Measurements from ENCODE around the gene ZMAT5.

The ZMAT5 gene

DNA sequence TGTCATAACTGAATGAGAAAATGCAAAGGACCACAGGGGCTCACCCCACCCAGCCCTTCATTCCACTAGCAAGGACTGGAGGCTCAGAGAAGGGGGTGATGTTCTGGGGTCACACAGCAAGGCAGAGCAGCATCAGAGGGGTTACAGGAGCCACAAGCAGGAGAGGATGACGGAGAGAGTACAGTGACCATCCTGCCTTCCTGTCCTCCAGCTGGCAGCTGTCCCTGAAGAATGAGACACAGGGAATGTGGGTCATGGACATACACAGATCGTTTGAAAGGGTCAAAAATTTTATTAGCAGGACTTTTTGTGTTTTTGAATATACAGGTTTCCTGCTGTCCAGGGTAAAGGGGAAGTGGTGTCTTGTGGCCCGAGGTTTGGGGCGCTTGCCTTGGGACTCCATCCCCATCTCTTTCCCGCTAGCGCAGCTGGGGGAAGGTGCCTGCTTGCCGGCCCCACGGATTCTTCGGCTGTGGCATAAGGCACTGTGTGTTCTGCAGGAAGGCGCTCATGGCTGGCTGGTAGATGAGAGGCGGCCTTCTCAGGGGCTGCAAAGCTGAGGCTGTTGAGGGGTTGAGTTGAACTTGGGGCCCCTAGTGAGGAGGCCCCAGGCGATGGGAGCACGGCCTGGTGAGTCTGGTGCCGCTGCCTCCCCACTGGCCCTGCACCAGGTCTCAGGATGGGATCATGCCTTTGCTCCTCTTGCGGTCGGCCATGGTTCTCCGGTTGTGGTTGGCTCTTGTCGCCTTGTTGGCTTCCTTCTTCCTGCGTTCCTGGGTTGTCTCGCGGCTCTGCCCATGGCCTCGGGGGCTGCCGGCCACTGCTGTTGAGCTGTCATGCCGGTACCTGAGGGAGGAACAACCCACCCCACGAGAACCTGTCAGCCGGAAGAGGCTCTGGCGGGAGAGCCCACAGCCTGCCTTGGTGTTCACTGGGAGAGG lies 21.8 kb upstream of the ZMAT5 start:
- no peaks in the 10 kb centered on the region for H3K27me3 ChIP-seq
- H3K27ac ChIP-seq: no peak overlapping the region
- DNase-seq: no peak
- TF ChIP-seq, protein P1, sequence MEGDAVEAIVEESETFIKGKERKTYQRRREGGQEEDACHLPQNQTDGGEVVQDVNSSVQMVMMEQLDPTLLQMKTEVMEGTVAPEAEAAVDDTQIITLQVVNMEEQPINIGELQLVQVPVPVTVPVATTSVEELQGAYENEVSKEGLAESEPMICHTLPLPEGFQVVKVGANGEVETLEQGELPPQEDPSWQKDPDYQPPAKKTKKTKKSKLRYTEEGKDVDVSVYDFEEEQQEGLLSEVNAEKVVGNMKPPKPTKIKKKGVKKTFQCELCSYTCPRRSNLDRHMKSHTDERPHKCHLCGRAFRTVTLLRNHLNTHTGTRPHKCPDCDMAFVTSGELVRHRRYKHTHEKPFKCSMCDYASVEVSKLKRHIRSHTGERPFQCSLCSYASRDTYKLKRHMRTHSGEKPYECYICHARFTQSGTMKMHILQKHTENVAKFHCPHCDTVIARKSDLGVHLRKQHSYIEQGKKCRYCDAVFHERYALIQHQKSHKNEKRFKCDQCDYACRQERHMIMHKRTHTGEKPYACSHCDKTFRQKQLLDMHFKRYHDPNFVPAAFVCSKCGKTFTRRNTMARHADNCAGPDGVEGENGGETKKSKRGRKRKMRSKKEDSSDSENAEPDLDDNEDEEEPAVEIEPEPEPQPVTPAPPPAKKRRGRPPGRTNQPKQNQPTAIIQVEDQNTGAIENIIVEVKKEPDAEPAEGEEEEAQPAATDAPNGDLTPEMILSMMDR (IDR thresholded peaks at IDR 0.05): no peak
- peaks cover 0 to 9% (median 4%) of the 10 kb centered on the region in 4 donors for H3K4me1 ChIP-seq
- intact Hi-C loops (cut with DNase I; ENCODE audit: low total_unique reads): loop anchor here (10.0 kb wide), 1 partner anchor 216 kb away; no protein-coding TSS in a partner anchor
- H3K4me3 ChIP-seq: no peak overlapping the region
- no peaks in the 10 kb centered on the region for H3K9me3 ChIP-seq
- peaks cover 40 to 66% (median 56%) of the 10 kb centered on the region in 3 donors for H3K36me3 ChIP-seq

DNA sequence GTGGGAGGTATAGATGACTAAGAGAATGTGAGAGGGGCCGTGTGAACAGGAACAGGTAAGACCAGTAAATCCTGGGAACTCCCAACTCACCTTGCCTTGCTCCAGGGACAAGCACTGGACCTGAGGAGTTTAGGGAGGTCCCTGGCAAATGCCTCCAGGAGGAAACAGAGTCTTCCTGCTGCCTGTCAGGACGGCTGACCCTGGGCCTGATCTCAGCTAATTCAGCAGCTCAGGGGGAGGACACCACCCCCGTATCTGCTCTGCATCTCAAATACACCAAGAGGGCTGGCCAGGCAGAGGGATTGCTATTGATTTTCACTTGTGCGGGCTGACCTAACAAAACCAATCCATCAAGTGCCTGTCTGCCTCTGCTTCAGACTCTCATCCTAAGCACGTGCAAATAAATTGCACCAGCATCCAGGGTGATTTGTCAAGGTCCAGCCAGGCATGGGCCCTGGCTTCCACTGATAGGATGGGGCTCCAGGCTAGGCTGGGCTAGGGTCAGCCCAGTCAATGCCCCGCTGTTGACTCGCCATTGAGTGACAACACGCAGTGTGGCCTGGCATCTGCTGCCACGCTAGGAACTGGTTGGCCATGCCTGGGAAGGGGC lies 20.7 kb upstream of the ZMAT5 start:
- no peak for DNase-seq

DNA sequence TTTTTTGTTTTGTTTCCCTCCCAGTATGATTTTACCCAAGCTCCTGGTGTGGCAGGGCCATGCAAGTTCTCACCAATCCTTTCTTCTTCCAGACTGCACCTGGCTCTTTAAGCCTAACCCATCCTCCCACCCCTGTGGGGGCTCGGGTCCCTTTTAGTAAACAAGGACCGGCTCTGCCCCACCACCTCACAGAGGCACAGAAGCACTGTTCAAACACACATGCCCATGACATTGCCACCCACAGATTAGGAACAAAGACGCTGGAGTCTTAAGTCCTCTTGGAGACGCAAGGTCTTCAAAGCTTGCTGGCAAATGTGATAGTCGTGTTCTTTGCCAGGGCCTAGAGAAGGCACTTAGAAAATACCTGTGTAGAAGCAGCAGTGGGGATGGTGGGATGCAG lies 19.2 kb upstream of the ZMAT5 start:
- H3K27ac ChIP-seq: no peak overlapping the region
- no peaks in the 10 kb centered on the region for H3K9me3 ChIP-seq
- TF ChIP-seq, protein P1 (IDR thresholded peaks at IDR 0.05): no peak
- intact Hi-C loops (cut with DNase I; ENCODE audit: low total_unique reads): loop anchor here (10.0 kb wide), 1 partner anchor 219 kb away; no protein-coding TSS in a partner anchor
- peaks cover 21 to 40% (median 30%) of the 10 kb centered on the region in 3 donors for H3K36me3 ChIP-seq
- no peak for DNase-seq
- no peaks in the 10 kb centered on the region for H3K27me3 ChIP-seq
- H3K4me3 ChIP-seq: no peak overlapping the region
- H3K4me1 ChIP-seq: peaks cover 0 to 24% (median 10%) of the 10 kb centered on the region in 4 donors

More for the DNA sequence above, 20.7 kb upstream of the ZMAT5 start:
- Histone ChIP-seq H3K36me3 (peaks cover 31 to 55% (median 45%) of the 10 kb centered on the region in 3 donors), H3K4me3 (no peak overlapping the region), H3K27me3 (no peaks in the 10 kb centered on the region), H3K9me3 (no peaks in the 10 kb centered on the region), H3K27ac (no peak overlapping the region), H3K4me1 (peaks cover 0 to 9% (median 4%) of the 10 kb centered on the region in 4 donors)
- intact Hi-C loops (cut with DNase I; ENCODE audit: low total_unique reads): loop anchor here (10.0 kb wide), 1 partner anchor 217 kb away; no protein-coding TSS in a partner anchor
- TF ChIP-seq, protein P1 (IDR thresholded peaks at IDR 0.05): no peak

DNA sequence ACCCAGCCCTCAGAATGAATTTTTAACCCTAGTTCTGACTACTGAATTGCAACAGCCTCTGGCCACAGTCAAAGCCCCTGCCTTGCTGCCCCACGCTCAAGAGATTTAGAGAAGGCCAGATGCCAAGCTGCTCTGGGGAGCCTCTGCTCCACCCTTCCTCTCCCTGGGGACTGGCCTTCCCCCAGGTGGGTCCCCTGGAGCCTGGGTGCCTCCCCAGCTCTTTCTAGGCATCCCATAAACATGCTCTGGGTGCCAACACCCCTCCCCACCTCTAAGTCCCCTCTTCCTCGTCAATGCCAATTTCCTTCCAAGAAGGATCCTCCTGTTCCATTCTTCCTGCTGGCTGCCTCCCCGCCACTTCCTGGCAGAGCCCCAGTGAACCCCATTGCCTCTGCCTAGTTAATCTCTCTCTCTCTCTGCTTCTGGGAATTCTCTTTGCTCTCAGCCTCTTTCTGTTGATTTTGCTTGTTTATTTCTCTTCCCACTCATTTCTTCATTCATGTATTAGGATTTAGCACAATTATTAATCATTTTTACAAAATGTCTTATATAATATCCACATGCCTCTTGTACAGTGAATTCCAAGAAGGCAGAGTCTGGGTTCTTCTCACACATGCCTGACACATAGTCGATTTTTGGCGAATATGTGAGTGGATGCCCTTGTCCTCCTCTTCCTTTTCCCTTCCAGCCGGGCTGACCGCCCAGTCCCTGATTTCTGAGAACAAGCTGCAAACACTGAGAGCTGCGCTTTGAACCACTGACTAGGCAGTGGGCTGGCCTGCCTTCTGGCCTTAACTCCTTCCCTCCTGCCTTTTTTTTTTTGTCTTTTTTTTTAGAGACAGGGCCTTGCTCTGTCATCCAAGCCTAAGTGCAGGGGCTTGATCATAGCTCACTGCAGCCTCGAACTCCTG lies 17.9 kb upstream of the ZMAT5 start:
- DNase-seq: peak in 1 of 2 donors; percentile 34
- Histone ChIP-seq H3K27ac (peak overlapping the region in 1 of 2 donors; percentile 28), H3K4me3 (no peak overlapping the region), H3K9me3 (no peaks in the 10 kb centered on the region), H3K36me3 (peaks cover 10 to 27% (median 17%) of the 10 kb centered on the region in 3 donors), H3K27me3 (no peaks in the 10 kb centered on the region), H3K4me1 (peaks cover 0 to 28% (median 11%) of the 10 kb centered on the region in 4 donors)
- TF ChIP-seq, protein P1 (IDR thresholded peaks at IDR 0.05): no peak
- intact Hi-C loops (cut with DNase I; ENCODE audit: low total_unique reads): loop anchor here (10.0 kb wide), 1 partner anchor 220 kb away; no protein-coding TSS in a partner anchor
